Activated naive CD8-positive, alpha-beta T cell treated with anti-CD3 and anti-CD28 coated beads, Interleukin-2, amount 50 U/mL, for 16 hours (primary cell): ENCODE data around the gene ARV1.
"Not testable (repeated sequence)": the region's sequence is repeated elsewhere in the genome, so short reads cannot be mapped to it uniquely, and the experiment has no call there.

Source experiments
- DNase-seq: peaks from one replicate; pipeline ENCODE4 v3.0.0-alpha.2; 2020; ENCODE audit warnings: low read depth, low spot score

The ARV1 gene

GRCh38 chr1:231041719-231042261 lies 62.9 kb downstream of the ARV1 start:
- no peak for DNase-seq

- no peak for DNase-seq
Observed at GRCh38 chr1:231044588-231044987, 65.7 kb downstream of the ARV1 start.

- DNase-seq, result no peak
Observed at GRCh38 chr1:231045286-231045685, 66.4 kb downstream of the ARV1 start.

- DNase-seq, result not testable (repeated sequence)
Observed at GRCh38 chr1:231045921-231046729, 67.2 kb downstream of the ARV1 start.

- no peak for DNase-seq
Observed at GRCh38 chr1:231046730-231047395, 68.0 kb downstream of the ARV1 start.

- not testable (repeated sequence) for DNase-seq
Observed at GRCh38 chr1:231047529-231047928, 68.6 kb downstream of the ARV1 start.

- not testable (repeated sequence) for DNase-seq
Observed at GRCh38 chr1:231048419-231048818, 69.5 kb downstream of the ARV1 start.

GRCh38 chr1:231049121-231049979 lies 70.5 kb downstream of the ARV1 start:
- DNase-seq, result no peak
